SW480 (cell line): ENCODE results near the gene CXCL16.

Experiments used
- DNase-seq: peaks from one replicate; pipeline ENCODE4 v3.0.0-alpha.2; 2016; ENCODE audit warnings: low spot score

CXCL16 gene

DNA sequence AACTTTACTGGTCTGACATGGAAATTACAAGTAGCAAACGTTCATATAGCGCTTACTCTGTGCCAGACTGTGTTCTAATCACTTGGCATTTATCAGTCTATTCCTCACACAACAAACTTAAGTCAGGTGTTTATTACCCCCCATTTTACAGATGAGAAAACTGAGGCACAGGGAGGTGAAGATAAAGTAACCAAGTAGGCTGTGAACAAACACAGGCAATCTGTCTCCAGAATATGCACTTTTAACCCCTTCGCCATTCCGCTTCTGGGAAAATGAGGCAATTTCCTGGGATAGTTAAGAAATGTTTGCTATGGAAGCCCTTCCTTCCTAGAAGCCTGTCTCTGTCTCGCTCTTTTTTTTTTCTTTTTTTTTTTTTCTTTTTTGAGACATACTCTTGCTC lies 12.2 kb upstream of the CXCL16 start:
- DNase-seq: no peak

DNA sequence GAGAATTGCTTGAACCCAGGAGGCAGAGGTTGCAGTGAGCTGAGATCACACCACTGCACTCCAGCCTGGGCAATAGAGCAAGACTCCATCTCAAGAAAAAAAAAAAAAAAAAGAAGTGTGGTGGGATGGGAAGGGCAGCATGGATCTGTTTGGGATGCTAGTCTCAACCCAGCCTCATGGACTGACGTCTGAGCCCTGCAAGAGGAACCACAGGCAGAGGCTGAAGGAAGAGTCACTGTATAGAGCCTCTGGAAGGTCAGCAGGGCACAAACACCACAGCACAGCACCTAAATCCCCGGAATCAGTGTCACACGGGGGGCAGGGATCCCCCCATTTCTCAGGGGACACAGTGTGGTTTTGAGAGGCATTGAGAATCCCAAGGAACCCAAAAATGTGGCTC lies 10.9 kb upstream of the CXCL16 start:
- no peak for DNase-seq

DNA sequence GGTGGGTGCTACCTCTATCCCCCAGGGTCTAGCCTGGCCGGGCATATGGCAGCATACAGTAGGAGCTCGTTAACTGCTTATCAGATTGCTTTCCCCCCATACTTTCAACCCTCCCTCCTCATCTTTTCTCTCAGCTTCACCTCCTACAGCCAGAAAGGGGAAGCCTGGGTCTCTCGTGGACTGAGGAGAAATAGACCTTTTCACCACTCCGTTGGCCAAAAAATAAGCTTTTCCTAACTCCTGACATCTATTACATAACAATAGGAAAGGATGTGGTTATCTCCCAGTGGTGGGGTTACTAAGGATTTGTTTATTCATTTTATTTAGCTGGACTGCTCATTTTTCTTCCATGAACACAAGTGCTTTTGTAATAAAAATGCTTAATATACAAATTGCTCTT lies 9.0 kb upstream of the CXCL16 start:
- no peak for DNase-seq

DNA sequence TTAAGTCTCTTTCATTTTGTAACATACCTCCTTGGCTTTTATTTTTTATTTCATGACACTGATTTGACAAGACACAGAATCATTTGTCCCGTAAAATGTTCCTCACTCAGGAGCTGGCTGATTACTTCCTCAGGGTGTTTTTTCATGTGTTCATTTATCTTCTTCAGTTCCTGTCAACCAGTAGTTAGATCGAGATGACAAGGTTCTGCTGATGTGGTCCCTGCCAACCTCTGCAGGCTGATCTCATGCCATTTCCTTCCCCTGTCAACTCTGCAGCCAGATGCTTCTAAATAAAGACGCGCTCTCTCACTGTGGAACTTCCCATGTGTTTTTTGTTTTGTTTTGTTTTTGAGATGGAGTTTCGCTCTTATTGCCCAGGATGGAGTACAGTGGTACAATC lies 8.1 kb upstream of the CXCL16 start:
- no peak for DNase-seq

DNA sequence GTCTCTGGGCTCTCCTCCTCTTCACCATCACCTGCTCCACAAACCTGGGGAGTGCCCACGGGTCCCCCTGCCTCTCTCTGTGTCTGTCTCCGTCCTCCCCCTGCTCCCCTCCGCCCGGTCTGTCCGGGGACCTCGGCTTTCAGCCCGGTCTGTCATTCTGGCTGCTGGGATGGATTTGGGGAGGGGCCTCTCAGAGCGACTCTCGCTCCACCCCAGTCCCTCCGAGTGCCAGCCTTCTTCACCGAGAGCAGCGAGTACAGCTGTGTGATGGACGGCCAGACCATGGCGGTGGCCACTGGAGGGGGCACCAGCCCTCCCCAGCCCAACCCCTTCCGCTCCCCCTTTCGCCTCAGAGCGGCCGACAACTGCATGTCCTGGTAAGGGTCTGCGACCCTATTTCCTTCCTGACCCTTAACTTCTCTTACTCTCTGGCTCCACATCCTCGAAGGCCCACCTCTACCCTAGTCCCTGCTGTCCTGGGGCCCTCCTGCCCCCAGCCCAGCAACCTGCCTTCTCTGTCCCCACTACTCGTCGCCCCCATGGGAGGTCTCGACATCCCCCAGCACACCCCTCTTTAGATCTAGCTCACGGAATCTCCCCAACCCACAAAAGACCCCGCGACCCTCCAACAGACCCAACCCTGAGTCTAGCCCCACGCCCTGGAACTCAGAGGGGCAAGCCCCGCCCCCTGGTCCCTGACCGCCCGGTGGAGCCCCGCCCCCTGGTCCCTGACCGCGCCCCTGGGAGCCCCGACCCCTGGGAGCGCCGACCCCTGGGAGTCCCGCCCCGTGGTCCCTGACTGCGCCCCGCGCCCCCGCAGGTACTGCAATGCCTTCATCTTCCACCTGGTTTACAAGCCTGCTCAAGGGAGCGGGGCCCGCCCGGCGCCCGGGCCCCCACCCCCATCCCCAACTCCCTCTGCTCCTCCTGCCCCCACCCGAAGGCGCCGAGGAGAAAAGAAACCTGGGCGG lies 5.6 kb upstream of the CXCL16 start:
- no peak for DNase-seq

DNA sequence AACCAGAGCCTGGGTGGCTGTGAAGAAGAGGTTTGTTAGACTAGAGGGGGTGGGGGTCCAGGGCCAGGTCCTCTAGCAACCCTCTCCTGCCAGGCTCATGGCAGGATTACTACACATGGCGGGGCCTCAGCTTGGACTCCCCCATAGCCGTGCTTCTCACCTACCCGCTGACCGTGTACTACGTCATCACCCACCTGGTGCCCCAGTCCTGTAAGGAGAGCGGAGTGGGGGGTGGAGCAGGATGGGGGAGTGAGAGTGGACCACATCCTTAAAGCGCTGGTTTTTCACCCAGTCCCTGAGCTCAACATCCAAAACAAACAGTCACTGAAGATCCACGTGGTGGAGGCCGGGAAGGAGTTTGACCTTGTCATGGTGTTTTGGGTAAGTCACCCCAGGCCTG lies 4.2 kb upstream of the CXCL16 start:
- no peak for DNase-seq

DNA sequence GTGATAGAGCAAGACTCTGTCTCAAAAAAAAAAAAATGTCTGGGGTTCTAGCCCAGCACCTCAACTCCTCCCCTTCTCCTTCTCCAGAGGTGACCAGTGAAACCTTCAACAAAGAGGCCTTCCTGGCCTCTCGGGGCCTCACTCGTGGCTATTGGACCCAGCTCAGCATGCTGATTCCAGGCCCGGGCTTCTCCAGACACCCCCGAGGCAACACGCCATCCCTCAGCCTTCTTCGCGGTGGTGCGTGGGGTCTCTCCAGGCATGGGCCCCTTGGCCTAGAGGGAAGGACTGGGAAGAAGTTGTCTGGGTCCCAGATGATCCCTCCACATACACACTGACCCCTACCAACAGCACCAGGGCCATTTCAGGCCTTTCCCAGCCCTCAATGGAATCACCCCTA lies 3.5 kb upstream of the CXCL16 start:
- no peak for DNase-seq

DNA sequence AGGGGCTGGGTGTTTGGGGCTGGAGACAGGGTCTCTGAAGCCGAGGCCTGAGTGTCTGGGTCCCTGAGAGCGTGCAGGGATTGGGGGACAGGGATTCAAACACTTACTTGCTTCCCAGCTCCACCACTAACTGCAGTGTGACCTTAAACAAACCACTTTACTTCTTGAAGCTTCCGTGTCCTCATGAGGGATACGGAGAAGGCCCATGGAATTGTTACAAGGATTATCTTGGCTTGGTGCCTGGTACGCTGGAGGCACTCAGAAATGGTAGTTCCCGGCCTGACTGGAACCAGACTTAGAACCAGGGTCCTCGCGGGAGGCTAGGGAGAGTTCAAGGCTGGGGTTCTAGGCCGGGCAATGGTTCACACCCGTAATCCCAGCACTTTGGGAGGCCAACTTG lies 2.9 kb upstream of the CXCL16 start:
- no peak for DNase-seq

DNA sequence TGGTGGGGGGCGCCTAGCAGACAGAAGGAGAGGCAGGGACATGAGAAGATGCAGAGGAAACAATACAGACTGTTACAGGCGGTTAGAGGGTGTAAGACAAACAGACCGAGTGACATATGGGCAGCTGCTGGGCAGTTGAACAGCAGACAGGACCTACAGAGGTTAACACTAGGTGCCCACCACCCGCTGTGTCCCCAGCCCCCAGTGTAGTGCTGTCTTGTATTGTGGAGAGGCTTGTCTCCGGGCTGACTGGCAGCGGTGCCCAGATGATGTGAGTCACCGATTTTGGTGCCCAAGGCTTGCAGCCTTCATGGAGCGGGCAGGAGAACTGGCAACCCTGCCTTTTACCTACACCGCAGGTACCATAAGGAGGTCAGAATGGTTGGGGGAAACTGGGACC lies 2.4 kb upstream of the CXCL16 start:
- DNase-seq: no peak

DNA sequence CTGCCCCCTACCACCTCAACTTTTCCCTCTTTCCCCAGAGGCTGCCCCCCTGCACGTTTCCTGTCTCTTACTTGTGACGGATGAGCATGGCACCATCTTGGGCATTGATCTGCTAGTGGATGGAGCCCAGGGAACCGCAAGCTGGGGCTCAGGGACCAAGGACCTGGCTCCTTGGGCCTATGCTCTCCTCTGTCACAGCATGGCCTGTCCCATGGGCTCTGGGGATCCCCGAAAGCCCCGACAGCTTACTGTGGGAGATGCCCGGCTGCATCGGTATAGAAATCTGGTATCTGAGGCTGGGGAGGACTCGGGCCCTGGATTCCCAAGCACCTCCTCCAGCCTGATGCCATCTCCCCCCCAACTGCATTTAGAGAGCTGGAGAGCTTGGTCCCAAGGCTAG lies 1.8 kb upstream of the CXCL16 start:
- no peak for DNase-seq

DNA sequence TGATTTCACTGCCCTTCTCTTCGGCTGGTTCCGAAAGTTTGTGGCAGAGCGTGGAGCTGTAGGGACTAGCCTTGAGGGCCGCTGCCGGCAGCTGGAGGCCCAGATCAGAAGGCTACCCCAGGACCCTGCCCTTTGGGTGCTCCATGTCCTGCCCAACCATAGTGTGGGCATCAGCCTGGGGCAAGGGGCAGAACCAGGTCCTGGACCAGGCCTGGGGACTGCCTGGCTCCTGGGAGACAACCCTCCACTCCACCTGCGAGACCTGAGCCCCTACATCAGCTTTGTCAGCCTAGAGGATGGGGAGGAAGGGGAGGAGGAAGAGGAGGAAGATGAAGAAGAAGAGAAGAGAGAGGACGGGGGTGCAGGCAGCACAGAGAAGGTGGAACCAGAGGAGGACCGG lies 856 bp upstream of the CXCL16 start:
- DNase-seq: no peak

DNA sequence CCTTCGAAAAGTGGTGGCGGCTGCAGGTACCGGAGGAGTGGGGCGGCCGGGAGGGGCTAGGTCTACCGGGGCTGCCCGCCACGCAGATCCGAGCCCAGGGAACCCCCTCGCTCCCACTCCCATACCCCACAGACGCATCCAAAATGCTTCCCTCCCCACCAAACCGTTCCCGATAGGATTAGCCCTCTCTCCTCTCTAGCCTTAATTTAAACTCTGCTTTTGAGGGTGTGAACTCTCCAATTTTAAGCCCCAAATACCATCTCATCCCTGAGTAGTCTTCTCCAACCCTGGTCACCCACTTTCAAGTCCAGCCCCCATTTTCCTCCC lies 260 bp upstream of the CXCL16 start:
- no peak for DNase-seq

DNA sequence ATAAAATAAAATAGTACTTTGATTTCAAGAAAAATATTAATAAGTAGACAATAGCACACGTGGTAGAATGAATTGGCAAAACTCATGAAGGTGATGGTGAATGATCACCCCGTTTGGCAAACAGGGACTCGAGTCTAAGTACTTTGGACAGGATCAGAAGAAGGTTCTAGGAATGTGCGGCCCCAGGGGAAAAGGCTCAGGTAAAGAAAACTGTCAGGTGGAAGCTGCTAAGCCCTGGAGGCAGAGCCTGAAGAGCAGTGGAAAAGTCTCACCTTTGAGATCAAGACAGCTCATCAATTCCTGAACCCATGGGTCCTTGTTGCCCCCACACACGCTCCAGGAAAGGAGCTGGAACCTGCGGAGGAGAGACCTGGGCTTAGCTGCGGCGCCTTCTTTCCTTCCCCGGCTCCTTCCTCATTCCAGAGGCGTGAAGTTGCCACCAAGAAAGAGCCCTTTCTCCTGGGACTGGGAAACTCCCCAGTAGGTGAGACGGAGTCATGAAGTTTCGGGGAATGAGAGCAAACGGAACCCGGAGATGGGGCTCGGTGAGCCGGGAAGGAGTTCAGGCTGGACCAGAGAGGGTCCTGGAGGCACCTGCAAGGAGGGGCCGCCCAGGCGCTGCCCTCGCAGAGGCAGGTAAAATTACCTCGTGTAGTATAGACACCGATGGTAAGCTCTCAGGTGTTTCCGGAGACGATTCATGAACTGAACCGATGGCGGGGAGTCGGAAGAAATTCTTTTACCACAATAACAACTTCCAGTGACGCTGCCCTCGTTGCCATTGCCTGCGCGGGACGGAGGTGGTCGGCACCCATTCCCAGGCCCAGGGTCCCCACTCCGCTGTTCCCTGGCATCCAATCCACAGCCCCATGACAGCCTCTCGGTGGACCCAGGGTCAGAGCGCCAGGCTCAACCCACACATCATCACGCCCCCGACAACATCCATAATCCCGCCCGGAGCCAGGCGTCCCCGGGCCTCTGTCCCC lies 1.3 kb downstream of the CXCL16 start:
- no peak for DNase-seq

DNA sequence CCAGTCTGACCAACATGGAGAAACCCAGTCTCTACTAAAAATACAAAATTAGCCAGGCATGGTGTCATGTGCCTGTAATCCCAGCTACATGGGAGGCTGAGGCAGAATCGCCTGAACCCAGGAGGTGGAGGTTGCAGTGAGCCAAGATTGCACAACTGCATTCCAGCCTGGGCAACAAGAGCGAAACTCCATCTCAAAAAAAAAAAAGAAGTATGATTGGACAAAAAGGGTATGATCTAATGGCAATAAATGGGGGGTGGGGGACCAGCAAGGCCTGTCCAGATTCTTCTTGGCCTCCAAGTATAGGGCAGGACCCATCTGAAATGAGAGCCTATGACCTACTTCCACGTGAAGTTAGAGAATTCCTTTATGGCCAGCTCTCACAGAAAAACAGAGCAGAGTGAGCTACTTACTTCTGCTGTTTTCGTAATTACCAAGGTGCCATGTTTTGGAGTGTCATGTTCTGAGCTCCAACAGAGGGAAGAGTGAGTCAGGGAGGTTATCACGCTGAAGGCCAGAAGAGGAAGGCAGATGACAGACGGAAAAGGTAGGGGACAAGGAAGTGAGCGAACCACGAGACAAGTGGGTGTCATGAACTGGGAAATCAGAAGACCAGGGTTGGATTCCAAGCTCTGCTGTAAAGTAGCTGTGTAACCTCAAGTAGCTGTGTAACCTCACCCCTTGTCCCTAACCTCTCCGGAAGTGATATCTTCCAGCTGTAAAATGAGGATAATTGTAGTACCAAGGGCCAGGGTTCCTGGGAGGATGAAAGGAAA lies 3.7 kb downstream of the CXCL16 start:
- DNase-seq: no peak

DNA sequence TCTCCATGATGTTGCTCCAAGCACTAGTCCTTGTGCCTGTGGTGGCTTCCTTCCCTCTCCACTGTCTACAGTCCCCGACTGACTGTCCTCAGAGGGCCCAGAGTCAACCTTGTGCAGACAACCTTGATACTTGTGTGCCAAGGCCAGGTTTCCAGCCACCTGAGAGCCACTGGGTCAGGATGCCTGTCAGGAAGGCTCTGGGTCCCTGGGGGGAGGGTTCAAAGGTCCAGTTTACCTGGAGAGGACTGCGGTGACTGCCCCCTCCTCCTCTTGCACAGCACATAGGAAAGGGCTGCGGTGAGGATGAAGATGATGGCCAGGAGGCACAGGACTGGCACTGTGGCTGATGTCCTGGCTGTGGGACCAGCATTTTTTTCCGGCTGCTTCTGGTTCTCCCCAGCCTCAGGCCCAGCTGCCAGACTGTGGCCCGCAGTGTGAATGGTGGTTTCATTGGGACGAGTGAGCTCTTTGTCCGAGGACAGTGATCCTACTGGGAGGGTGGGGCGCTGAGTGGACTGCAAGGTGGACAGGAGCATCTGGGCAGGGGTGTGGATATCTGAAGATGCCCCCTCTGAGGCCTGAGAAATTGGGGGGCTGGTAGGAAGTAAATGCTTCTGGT lies 4.8 kb downstream of the CXCL16 start:
- no peak for DNase-seq

DNA sequence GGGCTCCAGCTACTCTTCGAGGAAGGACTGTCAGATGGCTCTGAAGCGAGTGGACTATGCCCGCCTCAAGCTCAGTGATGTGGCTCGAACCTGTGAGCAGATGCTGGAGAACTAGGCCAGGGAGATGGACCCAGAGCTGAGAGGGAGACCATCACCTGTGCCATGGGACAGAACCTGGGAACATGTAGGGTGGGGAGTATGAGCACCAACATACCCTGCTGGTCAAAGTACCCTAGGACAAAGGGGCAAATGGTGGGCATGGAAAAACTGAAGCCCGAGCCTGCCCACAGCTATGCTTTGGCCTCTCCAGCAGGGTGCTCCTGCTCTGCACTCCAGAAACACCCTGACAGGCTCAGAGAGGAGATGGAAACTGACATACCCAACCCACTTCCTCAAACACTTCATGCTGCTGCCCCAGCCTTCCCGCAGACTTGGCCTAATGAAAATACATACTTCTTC lies 6.6 kb downstream of the CXCL16 start:
- DNase-seq: no peak

DNA sequence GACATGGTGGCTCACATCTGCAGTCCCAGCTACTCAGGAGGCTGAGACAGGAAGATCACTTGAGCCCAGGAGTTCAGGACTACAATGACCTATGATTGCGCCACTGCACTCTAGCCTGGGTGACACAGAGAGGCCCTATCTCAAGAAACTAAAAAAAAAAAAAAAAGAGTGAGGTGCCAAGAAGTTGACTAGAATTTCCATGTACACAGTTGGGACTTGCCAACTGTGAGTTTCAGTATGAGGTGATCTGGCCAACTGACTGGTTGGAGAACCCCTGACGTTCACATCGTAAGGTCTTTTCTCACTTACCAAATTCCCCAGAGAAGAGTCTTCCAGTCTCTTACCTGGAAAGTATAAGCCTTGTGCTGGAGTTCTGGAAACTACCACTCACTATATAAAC lies 11.6 kb downstream of the CXCL16 start:
- DNase-seq: no peak

DNA sequence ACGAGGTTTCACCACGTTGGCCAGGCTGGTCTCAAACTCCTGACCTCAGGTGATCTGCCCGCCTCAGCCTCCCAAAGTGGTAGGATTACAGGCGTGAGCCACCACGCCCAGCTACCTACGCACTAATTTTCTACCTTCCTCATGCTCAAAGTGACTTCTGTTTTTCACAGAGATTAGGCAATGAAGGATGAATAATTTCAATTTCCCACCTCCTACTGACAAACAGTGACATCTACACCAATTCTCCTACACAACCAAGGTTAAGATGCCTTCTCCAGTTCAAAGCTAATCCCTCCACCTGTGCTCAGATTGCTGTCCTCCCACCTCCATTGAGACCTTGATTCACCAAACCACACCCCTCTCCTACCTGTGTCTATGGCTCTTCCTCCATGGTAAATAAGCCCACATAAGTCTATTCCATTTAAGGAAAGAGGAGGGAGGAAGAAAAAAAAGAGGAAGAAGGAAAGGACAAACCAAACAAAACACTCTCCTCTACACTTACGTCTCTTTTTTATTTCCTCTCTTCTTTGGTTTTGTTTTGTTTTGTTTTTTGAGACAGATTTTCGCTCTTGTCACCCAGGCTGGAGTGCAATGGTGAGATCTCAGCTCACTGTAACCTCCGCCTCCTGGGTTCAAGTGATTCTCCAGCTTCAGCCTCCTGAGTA lies 13.9 kb downstream of the CXCL16 start:
- DNase-seq: no peak

DNA sequence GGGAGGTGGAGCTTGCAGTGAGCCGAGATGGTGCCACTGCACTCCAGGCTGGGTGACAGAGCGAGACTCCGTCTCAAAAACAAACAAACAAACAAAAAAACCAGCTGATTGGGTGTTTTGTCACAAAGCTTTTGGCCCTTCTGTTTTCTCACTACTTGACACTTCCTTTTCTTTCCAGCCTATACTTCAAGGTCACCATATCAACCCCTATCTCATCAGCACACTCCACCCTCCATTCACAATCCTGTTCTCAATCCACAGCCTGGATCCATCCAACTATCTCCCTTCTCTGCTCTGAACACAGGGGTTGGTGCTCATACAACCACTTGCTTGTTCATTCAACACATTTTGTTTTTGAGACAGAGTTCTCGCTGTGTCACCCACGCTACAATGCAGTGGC lies 15.1 kb downstream of the CXCL16 start:
- DNase-seq: no peak

DNA sequence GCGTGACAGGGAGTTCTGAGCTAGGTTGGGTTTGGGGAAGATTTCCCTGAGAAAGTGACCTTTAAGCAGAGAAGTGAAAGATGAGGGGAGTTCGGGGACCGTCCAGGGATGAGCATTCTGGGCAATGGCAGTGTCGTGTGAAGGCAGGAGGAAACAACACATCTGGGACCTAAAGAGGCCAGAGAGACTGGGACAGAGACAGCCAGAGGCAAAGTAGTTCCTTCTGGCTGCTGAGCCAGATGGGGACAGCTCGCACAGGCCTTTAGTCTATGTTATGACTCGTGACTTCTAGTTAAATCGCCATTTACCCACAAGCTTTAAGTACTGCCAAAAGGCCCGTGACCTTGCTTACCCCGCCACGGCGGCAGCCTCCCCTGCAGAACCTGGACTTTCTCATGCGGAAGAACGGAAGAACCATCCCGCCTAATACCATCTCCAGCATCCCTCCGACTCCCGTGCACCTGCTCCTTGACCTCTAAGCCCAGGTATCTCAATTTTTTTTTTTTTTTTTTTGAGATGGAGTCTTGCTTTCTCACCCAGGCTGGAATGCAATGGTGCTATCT lies 17.0 kb downstream of the CXCL16 start:
- DNase-seq: no peak
